Measurements from ENCODE around the gene OR2T6.
"Not testable (repeated sequence)": the region's sequence is repeated elsewhere in the genome, so short reads cannot be mapped to it uniquely, and the experiment has no call there.

OR2T6 gene

DNA sequence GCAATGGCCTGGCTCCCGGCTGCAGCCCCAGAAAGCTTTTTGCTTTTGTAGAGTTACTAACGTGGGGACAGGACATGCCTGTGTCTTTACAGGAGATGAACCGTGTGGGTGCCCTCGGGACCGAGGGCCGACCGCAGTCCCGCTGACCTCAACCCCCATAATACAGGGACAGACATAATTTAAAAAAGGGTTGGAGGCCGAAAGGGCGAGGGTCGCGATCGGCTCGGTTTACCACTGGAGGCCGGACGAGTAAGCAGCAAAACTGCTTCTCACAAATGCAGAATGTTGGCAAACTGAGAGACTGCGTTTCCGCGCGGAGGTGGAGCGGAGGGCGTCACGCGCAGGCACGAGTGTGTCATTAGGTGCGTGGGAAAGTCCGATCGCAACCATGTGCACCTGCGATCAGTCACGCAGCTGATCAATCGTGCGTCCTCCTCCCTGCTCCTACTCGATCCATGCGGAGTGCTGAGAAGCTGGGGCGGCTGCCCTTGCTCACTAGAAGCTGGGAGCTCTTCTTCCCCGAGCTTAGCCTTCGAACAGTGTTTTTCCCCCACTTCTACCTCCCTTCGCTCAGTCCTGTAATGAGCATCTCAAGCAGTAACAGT is 58.4 kb downstream of the OR2T6 start:
- DNase-seq = not testable (repeated sequence)

DNA sequence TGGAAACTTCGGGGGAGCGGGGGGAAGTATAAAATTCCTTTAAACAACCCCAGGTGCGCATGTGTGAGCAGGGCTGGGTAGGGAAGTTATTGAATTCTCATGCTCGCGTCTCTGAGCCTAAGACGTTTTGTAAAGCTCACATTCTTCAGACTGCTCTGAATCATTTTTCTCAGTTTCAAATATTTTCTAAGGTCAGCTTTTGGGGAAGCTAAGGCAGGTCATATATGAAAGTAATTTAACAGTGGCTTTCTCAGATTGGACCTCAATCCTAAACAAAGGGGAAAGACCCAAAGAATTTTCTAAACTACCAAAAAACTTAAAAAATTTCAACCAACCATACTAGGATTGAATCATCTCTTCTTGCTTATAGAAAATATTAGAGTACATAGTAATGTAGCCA is 59.4 kb downstream of the OR2T6 start:
- DNase-seq = not testable (repeated sequence)

DNA sequence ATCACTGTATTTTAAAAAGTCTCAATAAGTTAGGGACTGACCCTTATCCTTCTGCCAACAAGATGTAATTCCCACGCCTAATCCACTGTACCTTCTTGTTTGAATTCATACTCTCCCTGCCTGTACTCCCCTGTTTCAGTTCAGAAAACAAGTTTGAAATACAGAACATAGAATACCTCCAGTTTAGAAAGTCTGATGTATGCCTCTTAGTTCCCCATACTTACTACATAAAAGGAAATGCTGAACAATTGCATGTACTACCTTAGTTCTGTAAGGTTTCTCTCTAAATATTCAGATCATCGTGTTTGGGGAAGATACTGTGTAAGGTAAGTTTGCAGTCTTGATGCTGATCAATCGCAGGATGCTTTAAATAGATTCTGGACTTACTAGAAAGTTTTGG is 60.8 kb downstream of the OR2T6 start:
- not testable (repeated sequence) for DNase-seq

DNA sequence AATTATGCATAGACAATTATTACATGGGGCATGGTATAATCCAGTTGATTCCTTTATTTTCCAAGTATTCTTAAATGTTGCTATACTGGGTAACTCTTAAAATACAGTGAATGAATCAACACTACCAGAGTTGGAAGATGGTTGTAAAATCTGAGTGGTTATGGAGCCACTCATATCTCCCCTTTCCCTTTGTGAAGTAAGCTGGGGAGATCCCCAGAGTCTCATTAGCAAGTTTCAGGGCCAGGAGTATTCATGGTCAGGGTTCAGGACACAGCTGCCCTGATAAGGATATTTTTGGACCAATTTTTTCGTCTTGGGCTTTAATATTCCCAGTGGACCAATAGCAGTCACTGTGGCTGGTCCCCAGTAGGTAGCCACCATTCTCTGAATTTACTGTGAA is 63.1 kb downstream of the OR2T6 start:
- not testable (repeated sequence) for DNase-seq

DNA sequence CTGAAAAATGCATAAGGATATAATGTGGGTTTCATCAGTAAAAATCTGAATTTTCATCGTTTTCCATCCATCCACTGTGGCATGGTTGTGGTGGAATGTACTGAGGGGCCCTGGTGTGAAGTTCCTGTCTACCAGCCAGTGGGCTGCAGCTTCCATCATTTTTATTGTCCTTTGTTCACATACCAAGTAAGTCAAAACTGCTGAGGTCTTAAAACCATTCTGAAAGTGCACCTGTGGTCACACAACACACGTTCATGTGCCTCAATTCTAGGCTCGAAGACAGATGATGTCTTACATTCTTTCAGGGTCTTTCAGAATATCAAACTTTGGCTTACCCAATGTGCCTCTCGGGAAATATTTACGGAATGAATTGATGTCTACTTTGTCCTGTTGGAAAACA is 63.7 kb downstream of the OR2T6 start:
- not testable (repeated sequence) for DNase-seq

All from inflammatory macrophage (primary cell).